Endothelial cell of umbilical vein (primary cell): ENCODE results near the gene TNRC6C. TPM values are rescaled to one million over a fixed set of nuclear protein-coding genes. Genes with fewer than 3 reads are reported as not detected.

Experiments used
- BruUV-seq: library from RNA; stranded (reverse); fragments of 400-500 nt; replicated peaks from 2 replicates; lab custom pipeline; 2021; lab: Mats Ljungman, UMichigan
- CTCF ChIA-PET: fragments of 300-600, 350-600 bp; sonication (Branson Sonifier 250); formaldehyde crosslinking; loops from one replicate; lab custom pipeline; 2021; ENCODE audit warnings: antibody characterized with exemption, inconsistent platforms; lab: Charles Lee
- POLR2A ChIA-PET: fragments of 300-600, 350-600 bp; sonication (Branson Sonifier 250); formaldehyde crosslinking; loops from one replicate; lab custom pipeline; 2021; ENCODE audit warnings: antibody characterized with exemption, inconsistent platforms; lab: Charles Lee
- DNase-seq: peaks from one replicate; pipeline ENCODE4 v3.0.0-alpha.2; 2011; ENCODE audit warnings: low read depth, low spot score
- FAIRE-seq: peaks from 2 replicates; lab custom pipeline; 2011; peaks lifted over from hg19 to GRCh38; lab: Jason Lieb, UNC
- H2AFZ ChIP-seq: 2 replicates; pipeline ENCODE4 v1.6.0; 2012; ENCODE audit warnings: low read depth, low read length, control low read depth, inconsistent platforms
- H3K27ac ChIP-seq: 2 replicates; pipeline ENCODE4 v1.5.1; 2011; ENCODE audit warnings: low read depth, mild to moderate bottlenecking, control low read depth, low read length, moderate library complexity; ENCODE audit not compliant: insufficient read depth
- H3K27me3 ChIP-seq, 2 experiments: 2 replicates each; pipeline versions ENCODE4 v1.6.0 to v1.6.1; 2011; ENCODE audit warnings: low read length in 2 of 2, mixed read lengths in 1 of 2; ENCODE audit not compliant: control insufficient read depth in 2 of 2, insufficient read depth in 2 of 2
- H3K36me3 ChIP-seq, 2 experiments: 2 replicates in 1 of 2; 3 replicates in 1 of 2; pipeline ENCODE4 v1.5.1; 2011; ENCODE audit warnings: low read length in 2 of 2, mild to moderate bottlenecking in 1 of 2, moderate library complexity in 1 of 2; ENCODE audit not compliant: control insufficient read depth in 2 of 2, insufficient read depth in 2 of 2; ENCODE audit errors: extremely low read depth in 1 of 2
- H3K4me1 ChIP-seq: 3 replicates; pipeline ENCODE4 v1.5.1; 2011; ENCODE audit warnings: mild to moderate bottlenecking, low read length; ENCODE audit not compliant: control insufficient read depth, insufficient read depth; ENCODE audit errors: extremely low read depth
- H3K4me2 ChIP-seq: 2 replicates; pipeline ENCODE4 v1.6.1; 2011; ENCODE audit warnings: low read length, control low read depth, mixed read lengths; ENCODE audit not compliant: insufficient read depth
- H3K4me3 ChIP-seq, 3 experiments: fragments of 200-600 bp in 1 of 3; sonication (generic), shearing (Covaris generic) in 1 of 3; replicated peaks in 1 of 3; 2 replicates each; pipeline ENCODE4 v1.5.1; 2011 to 2016; ENCODE audit warnings: control low read depth in 3 of 3, low read length in 3 of 3, mild to moderate bottlenecking in 2 of 3, inconsistent platforms in 1 of 3, low read depth in 1 of 3, moderate library complexity in 1 of 3; ENCODE audit not compliant: insufficient read depth in 1 of 3
- H3K79me2 ChIP-seq: 2 replicates; pipeline ENCODE4 v1.6.0; 2012; ENCODE audit warnings: low read length, inconsistent platforms; ENCODE audit not compliant: control insufficient read depth, insufficient read depth
- H3K9ac ChIP-seq: replicated peaks from 2 replicates; pipeline ENCODE3; 2011; ENCODE audit warnings: low read length, control low read depth; ENCODE audit not compliant: insufficient read depth; ENCODE audit errors: extremely low read depth
- H3K9me1 ChIP-seq: replicated peaks from 3 replicates; pipeline ENCODE4 v1.6.0; 2011; ENCODE audit warnings: mild to moderate bottlenecking, low read length; ENCODE audit not compliant: control insufficient read depth, insufficient read depth; ENCODE audit errors: extremely low read depth
- H3K9me3 ChIP-seq: replicated peaks from 2 replicates; pipeline ENCODE4 v1.5.1; 2012; ENCODE audit warnings: low read length, inconsistent platforms; ENCODE audit not compliant: control insufficient read depth, insufficient read depth
- H4K20me1 ChIP-seq: replicated peaks from 2 replicates; pipeline ENCODE3; 2011; ENCODE audit warnings: mild to moderate bottlenecking, low read length; ENCODE audit not compliant: control insufficient read depth, insufficient read depth; ENCODE audit errors: extremely low read depth
- EZH2 ChIP-seq: IDR thresholded peaks from 2 replicates; pipeline ENCODE4 v1.6.1; 2012; ENCODE audit warnings: borderline replicate concordance, low read depth, mild to moderate bottlenecking, moderate library complexity, low read length, inconsistent platforms; ENCODE audit not compliant: severe bottlenecking
- GATA2 ChIP-seq: IDR thresholded peaks from 2 replicates; pipeline ENCODE4 v1.7.0; 2011; ENCODE audit warnings: low read depth, mild to moderate bottlenecking, moderate library complexity, mixed read lengths, low read length; ENCODE audit not compliant: insufficient read length, insufficient read depth
- JUN ChIP-seq: IDR thresholded peaks from 2 replicates; pipeline ENCODE4 v1.6.1; 2011; ENCODE audit warnings: borderline replicate concordance, low read depth; ENCODE audit not compliant: insufficient read length, insufficient read depth
- MYC ChIP-seq: IDR thresholded peaks from one replicate; pipeline ENCODE4 v1.6.1; 2011; ENCODE audit warnings: mild to moderate bottlenecking, low read depth, low read length
- POLR2A ChIP-seq: IDR thresholded peaks from 2 replicates; pipeline ENCODE4 v1.6.1; 2012; ENCODE audit warnings: low read depth, mild to moderate bottlenecking, control low read depth, low read length
- POLR2AphosphoS5 ChIP-seq: IDR thresholded peaks from 2 replicates; pipeline ENCODE4 v1.6.1; 2012; ENCODE audit warnings: low read depth, mild to moderate bottlenecking, control low read depth, low read length, moderate library complexity; ENCODE audit not compliant: insufficient read depth
- dilution Hi-C: fragments of 300-500 bp; cut with MboI; formaldehyde crosslinking; loops from one replicate; pipeline ENCODE4 v1.15.0; 2019; ENCODE audit warnings: low sequenced_read_pairs; ENCODE audit not compliant: extremely low pct_ligation_motif_present
- intact Hi-C: fragments of 100-400 bp; cut with micrococcal nuclease; formaldehyde crosslinking; loops from one replicate; pipeline ENCODE4 v1.10.0; 2022
- polyA plus RNA-seq, 4 experiments: library from polyadenylated mRNA; depleted of rRNA in 3 of 4; stranded (reverse) in 3 of 4; unstranded in 1 of 4; fragments of >200 nt; gene quantifications; 2 replicates each; pipeline versions ENCODE4 v1.2.1 to v1.2.3, GENCODE V29; 2011 to 2012; ENCODE audit warnings: missing spikeins in 1 of 4
- total RNA-seq: library from RNA; stranded (reverse); gene quantifications from 2 replicates; pipeline ENCODE4 v1.2.3, GENCODE V29; 2021
- TF ChIP-seq, protein P1 (sequence below): IDR thresholded peaks from 2 replicates; pipeline ENCODE4 v1.6.1; 2011; ENCODE audit not compliant: insufficient read depth, insufficient read length

TNRC6C gene
- total and polyA plus RNA-seq, 2 donors (not counting 3 experiments of a cell fraction or from before 2014, with no cell fraction given) = 2.1 to 17.5 TPM

DNA sequence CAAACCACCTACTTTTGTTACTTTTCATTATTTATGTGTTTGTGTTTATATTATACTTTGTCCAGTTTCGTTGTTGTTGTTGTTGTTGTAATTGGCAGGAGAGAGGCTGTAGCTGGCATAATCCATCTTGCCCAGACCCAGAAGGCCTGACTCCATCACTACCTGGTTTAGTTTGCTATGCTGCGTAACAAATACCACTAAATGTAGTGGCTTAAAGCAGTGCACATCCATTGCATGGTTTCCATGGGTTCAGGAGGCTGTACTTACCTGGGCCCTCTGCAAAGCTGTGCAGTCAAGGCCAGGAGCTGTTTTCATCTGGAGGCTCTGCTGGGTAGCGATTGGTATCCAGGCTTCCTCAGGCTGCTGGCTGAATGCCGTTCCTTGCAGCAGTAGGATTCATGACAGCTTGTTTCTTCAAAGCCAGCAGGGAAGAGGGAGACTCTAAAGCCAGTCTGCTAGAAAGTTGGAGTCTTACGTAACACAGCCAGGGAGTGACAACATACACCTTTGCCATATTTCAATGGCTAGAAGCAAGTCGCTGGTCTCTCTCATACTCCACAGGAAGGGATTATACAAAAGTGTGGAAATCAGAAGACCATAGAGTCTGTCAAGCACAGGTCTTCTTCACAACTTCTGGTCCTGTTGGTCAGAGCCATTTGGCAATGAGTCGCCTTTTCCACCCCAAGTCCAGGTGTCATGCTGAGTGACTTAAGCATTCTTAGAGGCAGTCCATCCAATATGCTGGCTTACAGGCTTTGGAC is 41.1 kb downstream of the TNRC6C start:
- Histone ChIP-seq H3K79me2 (peaks cover 8% of the 10 kb centered on the region), H3K9me3 (no peaks in the 10 kb centered on the region), H3K9ac (peak overlapping the region; percentile 19), H3K4me2 (peak overlapping the region; percentile 66), H2AFZ (no peak overlapping the region), H3K9me1 (no peaks in the 10 kb centered on the region), H4K20me1 (no peaks in the 10 kb centered on the region), H3K4me1 (peaks cover 39% of the 10 kb centered on the region), H3K27ac (peak overlapping the region; percentile 79), H3K4me3 (no peak overlapping the region), H3K27me3 (no peaks in the 10 kb centered on the region), H3K36me3 (no peaks in the 10 kb centered on the region)
- TF ChIP-seq GATA2 (no peak), POLR2A (no peak), JUN (no peak), MYC (no peak), EZH2 (no peak), POLR2AphosphoS5 (no peak)
- TF ChIP-seq, protein P1, sequence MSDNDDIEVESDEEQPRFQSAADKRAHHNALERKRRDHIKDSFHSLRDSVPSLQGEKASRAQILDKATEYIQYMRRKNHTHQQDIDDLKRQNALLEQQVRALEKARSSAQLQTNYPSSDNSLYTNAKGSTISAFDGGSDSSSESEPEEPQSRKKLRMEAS = no peak
- peak; percentile 66 for DNase-seq
- dilution Hi-C loops = no loop called here
- FAIRE-seq = peak; percentile 35
- BruUV-seq = TSS peak; percentile 48
- ChIA-PET CTCF (interaction anchor here (2.1 kb wide), 1 partner anchor 14 kb away, joined by 7 read pairs; no protein-coding TSS in a partner anchor), POLR2A (no interaction called here)
- intact Hi-C loops = loop anchor here (1.0 to 2.0 kb wide), 3 partner anchors 14 to 169 kb away; partner anchors contain the start of gene TNRC6C
